NCI-H2196 (cell line): ENCODE measurements around the gene LMOD3.

Source experiments
- DNase-seq: peaks from one replicate; lab custom pipeline; 2025; ENCODE audit not compliant: unreplicated experiment; lab: John Stamatoyannopoulos, UW

The LMOD3 gene

DNA sequence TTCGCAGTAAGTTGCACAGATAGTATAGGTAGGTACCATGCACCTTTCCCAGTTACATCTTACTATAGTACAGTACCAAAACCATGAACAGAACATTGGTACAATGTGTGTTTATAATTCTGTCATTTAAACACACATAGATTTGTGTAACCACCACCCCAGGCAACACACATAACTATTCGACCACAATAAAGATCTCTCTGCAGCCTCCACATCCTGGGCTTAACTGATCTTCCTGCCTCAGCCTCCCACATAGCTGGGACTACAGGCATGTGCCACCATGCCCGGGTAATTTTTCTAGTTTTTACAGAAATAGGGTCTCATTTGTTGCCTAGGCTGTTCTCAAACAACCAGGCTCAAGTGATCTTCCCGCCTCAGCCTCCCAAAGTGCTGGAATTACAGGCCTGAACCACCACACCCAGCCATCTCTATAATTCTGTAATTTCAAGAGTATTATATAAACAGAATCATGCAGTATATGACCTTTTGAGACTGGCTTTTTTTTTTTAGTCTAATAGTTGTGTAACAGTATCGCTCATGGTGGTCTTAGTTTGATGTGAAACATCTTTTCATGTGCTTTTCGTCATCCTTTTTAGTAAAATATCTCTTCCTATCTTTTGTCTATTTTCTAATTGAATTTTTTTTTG lies 57.0 kb downstream of the LMOD3 start:
- no peak for DNase-seq

- no peak for DNase-seq
Observed at GRCh38 chr3:69063636-69064035, 58.8 kb downstream of the LMOD3 start.

DNA sequence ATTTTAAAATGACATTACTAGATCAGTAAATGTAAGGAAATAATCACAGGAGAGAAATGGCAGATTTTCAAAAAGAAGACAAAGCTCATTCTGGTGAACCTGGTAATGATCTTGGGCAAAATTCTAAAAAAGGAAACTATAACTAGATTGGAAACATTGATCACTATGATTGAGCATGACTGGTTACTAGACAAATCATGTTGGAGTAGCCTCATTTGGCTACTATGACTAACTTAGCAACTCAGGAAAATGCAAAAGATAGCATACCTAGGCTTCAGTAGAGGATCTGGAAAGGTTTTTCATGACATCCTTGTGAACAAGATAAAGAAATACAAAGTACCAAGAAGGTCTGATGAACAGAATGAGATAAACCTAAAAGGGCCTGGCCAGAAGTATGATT lies 62.7 kb downstream of the LMOD3 start:
- DNase-seq: no peak

DNA sequence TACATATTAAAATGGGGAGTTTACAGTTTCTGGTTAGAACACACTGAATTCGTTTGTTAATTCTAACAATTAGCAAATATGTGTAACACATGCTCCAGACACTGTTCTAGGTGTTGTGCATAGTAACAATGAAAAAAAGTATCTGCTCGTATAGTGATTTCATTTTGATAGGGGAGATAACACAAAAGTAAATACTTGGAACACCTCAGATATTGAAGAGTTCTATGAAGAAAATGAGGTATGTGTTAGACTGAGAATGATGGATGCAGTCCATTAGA lies 63.5 kb downstream of the LMOD3 start:
- DNase-seq: no peak

GRCh38 chr3:69058180-69058946 lies 64.0 kb downstream of the LMOD3 start:
- DNase-seq: no peak
